SK-N-SH (cell line): ENCODE data around the gene LRR1.

Source experiments
- CHD2 ChIP-seq: fragments of 150-350 bp; IDR thresholded peaks from 2 replicates; pipeline ENCODE4 v1.6.1; 2018; ENCODE audit warnings: low read length; ENCODE audit not compliant: partially characterized antibody
- ELF1 ChIP-seq: IDR thresholded peaks from 2 replicates; pipeline ENCODE4 v1.4.0; 2012
- EP300 ChIP-seq, 2 experiments: IDR thresholded peaks; 2 replicates each; pipeline versions ENCODE4 v1.4.0 to v1.6.1; 2012; ENCODE audit warnings: borderline replicate concordance in 1 of 2, low read depth in 1 of 2, low read length in 1 of 2
- GATA2 ChIP-seq: sonication (generic); formaldehyde crosslinking; IDR thresholded peaks from 2 replicates; pipeline ENCODE4 v1.5.0; 2020; ENCODE audit warnings: mild to moderate bottlenecking, missing genetic modification reagents
- JUND ChIP-seq: IDR thresholded peaks from 2 replicates; pipeline ENCODE4 v1.4.0; 2012
- POLR2AphosphoS5 ChIP-seq: IDR thresholded peaks from 2 replicates; pipeline ENCODE4 v1.6.1; 2012; ENCODE audit warnings: low read depth, low read length
- RAD21 ChIP-seq: IDR thresholded peaks from 2 replicates; pipeline ENCODE4 v1.6.1; 2012; ENCODE audit warnings: mild to moderate bottlenecking, low read length
- RFX5 ChIP-seq: IDR thresholded peaks from 2 replicates; pipeline ENCODE4 v1.6.1; 2012; ENCODE audit warnings: mild to moderate bottlenecking, improper control_type of control experiment, low read length
- TF ChIP-seq, protein P1 (sequence below): fragments of 200-600 bp; sonication (generic); IDR thresholded peaks from 2 replicates; pipeline ENCODE4 v1.6.1; 2017; ENCODE audit warnings: antibody characterized with exemption, mild to moderate bottlenecking, moderate library complexity
- TF ChIP-seq, protein P2 (sequence below): IDR thresholded peaks from 2 replicates; pipeline ENCODE4 v1.6.1; 2012; ENCODE audit warnings: mild to moderate bottlenecking, low read depth, low read length, moderate library complexity

DNA sequence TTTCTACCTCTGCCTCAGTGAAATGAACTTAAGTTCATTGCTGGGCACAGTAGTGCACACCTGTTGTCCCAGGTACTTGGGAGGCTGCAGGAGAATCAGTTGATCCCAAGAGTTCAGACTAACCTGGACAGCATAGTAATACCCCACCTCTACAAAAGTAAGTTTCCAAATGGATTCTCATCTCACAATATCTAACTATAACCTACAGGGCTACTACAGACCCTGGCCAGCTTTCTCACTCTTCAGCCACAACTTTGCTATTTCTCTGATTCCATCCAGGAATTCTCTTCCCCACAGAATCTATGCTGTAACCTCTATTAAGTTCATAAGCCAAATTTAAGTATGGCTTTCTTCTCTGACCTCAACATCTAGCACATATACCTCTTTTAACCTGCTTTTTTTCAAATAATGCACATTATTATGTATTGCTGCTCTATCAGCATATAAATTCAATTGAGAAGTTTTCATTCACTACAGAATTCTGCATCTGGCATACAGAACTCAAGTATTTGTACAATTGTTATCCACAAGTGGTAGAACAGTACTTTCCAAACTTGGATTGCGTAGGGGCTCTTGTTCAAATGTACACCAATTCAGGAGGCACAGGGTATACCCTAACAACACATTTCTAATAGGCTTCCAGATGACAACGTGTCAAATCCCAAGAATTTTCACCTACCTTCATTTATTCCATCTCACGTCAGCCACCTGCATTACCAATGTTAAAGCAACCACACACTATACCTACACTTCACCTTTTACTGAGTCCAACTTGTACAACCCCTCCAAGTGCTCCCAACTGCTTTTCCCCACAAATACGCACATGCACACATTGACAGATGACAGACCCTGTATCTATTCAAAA, 16.4 kb upstream of the LRR1 start:
- TF ChIP-seq CHD2 (no peak), EP300 (IDR thresholded peaks at IDR 0.05; ENCODE audit: borderline replicate concordance in 1 of 2, low read depth in 1 of 2, low read length in 1 of 2) (no peak), GATA2 (CRISPR knock-in tag) (no peak), RFX5 (no peak), ELF1 (no peak), POLR2AphosphoS5 (peak; percentile 32), JUND (no peak; the same call in 1 of the 2 replicates), RAD21 (no peak)
- TF ChIP-seq, protein P1, sequence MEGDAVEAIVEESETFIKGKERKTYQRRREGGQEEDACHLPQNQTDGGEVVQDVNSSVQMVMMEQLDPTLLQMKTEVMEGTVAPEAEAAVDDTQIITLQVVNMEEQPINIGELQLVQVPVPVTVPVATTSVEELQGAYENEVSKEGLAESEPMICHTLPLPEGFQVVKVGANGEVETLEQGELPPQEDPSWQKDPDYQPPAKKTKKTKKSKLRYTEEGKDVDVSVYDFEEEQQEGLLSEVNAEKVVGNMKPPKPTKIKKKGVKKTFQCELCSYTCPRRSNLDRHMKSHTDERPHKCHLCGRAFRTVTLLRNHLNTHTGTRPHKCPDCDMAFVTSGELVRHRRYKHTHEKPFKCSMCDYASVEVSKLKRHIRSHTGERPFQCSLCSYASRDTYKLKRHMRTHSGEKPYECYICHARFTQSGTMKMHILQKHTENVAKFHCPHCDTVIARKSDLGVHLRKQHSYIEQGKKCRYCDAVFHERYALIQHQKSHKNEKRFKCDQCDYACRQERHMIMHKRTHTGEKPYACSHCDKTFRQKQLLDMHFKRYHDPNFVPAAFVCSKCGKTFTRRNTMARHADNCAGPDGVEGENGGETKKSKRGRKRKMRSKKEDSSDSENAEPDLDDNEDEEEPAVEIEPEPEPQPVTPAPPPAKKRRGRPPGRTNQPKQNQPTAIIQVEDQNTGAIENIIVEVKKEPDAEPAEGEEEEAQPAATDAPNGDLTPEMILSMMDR = no peak
- TF ChIP-seq, protein P2, sequence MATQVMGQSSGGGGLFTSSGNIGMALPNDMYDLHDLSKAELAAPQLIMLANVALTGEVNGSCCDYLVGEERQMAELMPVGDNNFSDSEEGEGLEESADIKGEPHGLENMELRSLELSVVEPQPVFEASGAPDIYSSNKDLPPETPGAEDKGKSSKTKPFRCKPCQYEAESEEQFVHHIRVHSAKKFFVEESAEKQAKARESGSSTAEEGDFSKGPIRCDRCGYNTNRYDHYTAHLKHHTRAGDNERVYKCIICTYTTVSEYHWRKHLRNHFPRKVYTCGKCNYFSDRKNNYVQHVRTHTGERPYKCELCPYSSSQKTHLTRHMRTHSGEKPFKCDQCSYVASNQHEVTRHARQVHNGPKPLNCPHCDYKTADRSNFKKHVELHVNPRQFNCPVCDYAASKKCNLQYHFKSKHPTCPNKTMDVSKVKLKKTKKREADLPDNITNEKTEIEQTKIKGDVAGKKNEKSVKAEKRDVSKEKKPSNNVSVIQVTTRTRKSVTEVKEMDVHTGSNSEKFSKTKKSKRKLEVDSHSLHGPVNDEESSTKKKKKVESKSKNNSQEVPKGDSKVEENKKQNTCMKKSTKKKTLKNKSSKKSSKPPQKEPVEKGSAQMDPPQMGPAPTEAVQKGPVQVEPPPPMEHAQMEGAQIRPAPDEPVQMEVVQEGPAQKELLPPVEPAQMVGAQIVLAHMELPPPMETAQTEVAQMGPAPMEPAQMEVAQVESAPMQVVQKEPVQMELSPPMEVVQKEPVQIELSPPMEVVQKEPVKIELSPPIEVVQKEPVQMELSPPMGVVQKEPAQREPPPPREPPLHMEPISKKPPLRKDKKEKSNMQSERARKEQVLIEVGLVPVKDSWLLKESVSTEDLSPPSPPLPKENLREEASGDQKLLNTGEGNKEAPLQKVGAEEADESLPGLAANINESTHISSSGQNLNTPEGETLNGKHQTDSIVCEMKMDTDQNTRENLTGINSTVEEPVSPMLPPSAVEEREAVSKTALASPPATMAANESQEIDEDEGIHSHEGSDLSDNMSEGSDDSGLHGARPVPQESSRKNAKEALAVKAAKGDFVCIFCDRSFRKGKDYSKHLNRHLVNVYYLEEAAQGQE = no peak
